Neuron (in vitro differentiated cells): Measurements from ENCODE around the gene PIGR.

Source experiments
- H2AFZ ChIP-seq: one replicate; pipeline ENCODE4 v1.6.1; 2013; ENCODE audit warnings: low read depth, mild to moderate bottlenecking, inconsistent platforms, low read length, moderate library complexity
- H3K27me3 ChIP-seq: one replicate; pipeline ENCODE4 v1.6.1; 2013; ENCODE audit warnings: low read length; ENCODE audit not compliant: insufficient read depth
- H3K36me3 ChIP-seq: one replicate; pipeline ENCODE4 v1.6.1; 2013; ENCODE audit warnings: low read length; ENCODE audit not compliant: insufficient read depth
- H3K4me1 ChIP-seq: one replicate; pipeline ENCODE4 v1.6.1; 2013; ENCODE audit warnings: low read length; ENCODE audit not compliant: insufficient read depth
- H3K4me3 ChIP-seq: 2 replicates; pipeline ENCODE4 v1.5.1; 2013; ENCODE audit warnings: mild to moderate bottlenecking, low read length, moderate library complexity
- H3K9me3 ChIP-seq: one replicate; pipeline ENCODE4 v1.6.1; 2013; ENCODE audit warnings: low read length

The PIGR gene

GRCh38 chr1:206909161-206909882 lies 36.9 kb downstream of the PIGR start:
- Histone ChIP-seq H3K4me1 (no peaks in the 10 kb centered on the region), H3K36me3 (no peaks in the 10 kb centered on the region), H3K9me3 (no peaks in the 10 kb centered on the region), H3K4me3 (peak overlapping the region; percentile 16), H3K27me3 (peaks cover 48% of the 10 kb centered on the region), H2AFZ (peak overlapping the region; percentile 48)

DNA sequence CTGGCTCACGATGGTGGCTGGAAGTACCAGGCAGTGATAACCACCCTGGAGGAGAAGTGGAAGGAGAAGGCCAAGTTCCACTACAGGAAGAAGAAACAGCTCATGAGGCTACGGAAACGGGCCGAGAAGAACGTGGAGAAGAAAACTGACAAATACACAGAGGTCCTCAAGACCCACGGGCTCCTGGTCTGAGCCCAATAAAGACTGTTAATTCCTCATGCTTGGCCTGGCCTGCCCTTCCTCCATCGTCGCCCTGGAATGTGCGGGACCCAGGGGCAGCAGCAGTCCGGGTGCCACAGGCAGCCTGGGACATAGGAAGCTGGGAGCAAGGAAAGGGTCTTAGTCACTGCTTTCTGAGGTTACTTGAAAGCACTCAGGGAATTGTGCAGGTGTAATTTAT lies 38.2 kb downstream of the PIGR start:
- Histone ChIP-seq H3K36me3 (no peaks in the 10 kb centered on the region), H3K9me3 (no peaks in the 10 kb centered on the region), H2AFZ (no peak overlapping the region), H3K4me3 (no peak overlapping the region), H3K4me1 (no peaks in the 10 kb centered on the region), H3K27me3 (peaks cover 48% of the 10 kb centered on the region)

GRCh38 chr1:206907304-206907991 lies 38.8 kb downstream of the PIGR start:
- Histone ChIP-seq H3K9me3 (no peaks in the 10 kb centered on the region), H3K4me1 (no peaks in the 10 kb centered on the region), H3K4me3 (no peak overlapping the region), H2AFZ (no peak overlapping the region), H3K27me3 (peaks cover 48% of the 10 kb centered on the region), H3K36me3 (no peaks in the 10 kb centered on the region)

DNA sequence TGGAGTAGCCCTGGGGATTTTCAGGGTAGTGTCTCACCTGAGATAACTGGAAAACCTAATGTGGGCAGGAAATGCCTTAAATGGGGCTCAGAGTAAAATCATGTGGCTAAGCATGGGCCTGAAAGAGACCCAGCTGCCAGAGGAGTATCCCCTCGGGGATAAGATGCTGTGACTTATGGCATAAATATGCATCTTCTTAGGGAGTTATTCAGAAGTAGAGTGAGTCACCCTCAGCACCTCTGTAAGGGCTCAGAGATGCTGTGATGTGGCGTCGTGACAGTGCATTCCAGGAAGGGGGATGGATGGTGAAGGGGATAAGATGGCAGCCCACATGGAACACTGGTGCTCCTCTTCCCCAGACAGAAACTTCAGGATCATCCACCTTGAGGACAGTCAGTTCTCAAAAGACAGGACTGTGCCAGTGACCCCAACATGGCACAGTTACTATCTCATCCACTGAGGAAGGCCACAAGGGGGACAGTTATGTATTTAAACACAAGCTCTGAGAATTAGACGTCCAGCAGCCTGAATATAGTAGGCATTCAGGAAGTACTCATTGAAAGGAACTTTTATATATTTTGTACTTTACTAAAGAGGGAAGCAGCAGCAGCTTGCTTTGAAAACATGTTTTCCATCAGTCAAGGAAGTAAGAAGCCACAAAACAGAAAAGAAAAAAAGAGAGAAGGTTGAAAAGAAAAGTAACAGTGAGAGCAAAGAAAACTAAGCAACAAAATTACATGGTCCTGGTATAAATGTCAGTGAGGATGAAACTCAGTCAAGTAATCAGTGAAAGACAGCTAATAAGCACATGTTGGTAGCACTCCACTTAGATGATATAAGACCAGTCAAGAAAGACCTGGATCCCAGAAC lies 40.7 kb downstream of the PIGR start:
- Histone ChIP-seq H3K27me3 (peaks cover 44% of the 10 kb centered on the region), H3K36me3 (no peaks in the 10 kb centered on the region), H3K4me3 (no peak overlapping the region), H3K4me1 (no peaks in the 10 kb centered on the region), H3K9me3 (no peaks in the 10 kb centered on the region), H2AFZ (no peak overlapping the region)

GRCh38 chr1:206904423-206905142 lies 41.7 kb downstream of the PIGR start:
- H3K36me3 ChIP-seq: no peaks in the 10 kb centered on the region
- no peak overlapping the region for H3K4me3 ChIP-seq
- peaks cover 34% of the 10 kb centered on the region for H3K27me3 ChIP-seq
- no peaks in the 10 kb centered on the region for H3K9me3 ChIP-seq
- no peaks in the 10 kb centered on the region for H3K4me1 ChIP-seq
- H2AFZ ChIP-seq: no peak overlapping the region

DNA sequence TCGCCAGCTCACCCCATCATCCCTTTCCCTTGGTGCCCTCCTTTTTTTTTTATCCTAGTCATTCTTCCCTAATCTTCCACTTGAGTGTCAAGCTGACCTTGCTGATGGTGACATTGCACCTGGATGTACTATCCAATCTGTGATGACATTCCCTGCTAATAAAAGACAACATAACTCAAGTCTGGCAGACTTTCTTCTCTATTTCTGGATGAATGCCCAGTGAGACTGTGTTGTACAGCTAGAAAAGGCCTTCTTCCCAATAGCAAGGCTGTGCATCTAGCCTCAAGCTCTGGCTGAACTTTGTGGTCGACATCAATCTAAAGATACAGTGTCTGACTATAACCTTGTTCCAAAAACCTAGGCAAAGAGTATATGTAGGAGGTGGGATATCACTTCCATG lies 42.6 kb downstream of the PIGR start:
- Histone ChIP-seq H3K36me3 (no peaks in the 10 kb centered on the region), H2AFZ (no peak overlapping the region), H3K4me1 (no peaks in the 10 kb centered on the region), H3K27me3 (peaks cover 26% of the 10 kb centered on the region), H3K9me3 (no peaks in the 10 kb centered on the region), H3K4me3 (no peak overlapping the region)

- H3K4me1 ChIP-seq: no peaks in the 10 kb centered on the region
- no peaks in the 10 kb centered on the region for H3K36me3 ChIP-seq
- no peak overlapping the region for H2AFZ ChIP-seq
- H3K9me3 ChIP-seq: no peaks in the 10 kb centered on the region
- peaks cover 16% of the 10 kb centered on the region for H3K27me3 ChIP-seq
- H3K4me3 ChIP-seq: no peak overlapping the region
These were observed 43.6 kb downstream of the PIGR start for GRCh38 chr1:206902702-206903101.

DNA sequence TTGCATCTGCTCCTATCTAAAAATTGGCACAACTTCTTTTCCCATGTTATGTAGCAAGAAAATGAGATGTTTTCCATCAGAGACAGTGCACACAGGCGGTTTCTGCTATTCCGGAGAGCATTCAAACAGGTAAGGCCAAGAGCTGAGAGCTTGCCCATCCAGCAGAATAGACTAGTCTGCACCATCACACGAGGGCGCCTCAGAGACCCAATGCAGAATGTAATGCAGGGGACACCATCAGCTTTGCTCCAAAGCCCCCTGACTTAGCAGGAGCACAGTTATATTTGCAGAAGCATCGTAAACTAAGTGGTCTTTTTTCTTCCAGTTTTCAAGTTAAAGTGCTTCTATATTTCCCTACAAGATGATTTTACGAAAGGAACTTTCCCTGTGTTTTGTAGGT lies 44.3 kb downstream of the PIGR start:
- Histone ChIP-seq H2AFZ (no peak overlapping the region), H3K27me3 (peaks cover 8% of the 10 kb centered on the region), H3K9me3 (no peaks in the 10 kb centered on the region), H3K36me3 (no peaks in the 10 kb centered on the region), H3K4me3 (no peak overlapping the region), H3K4me1 (no peaks in the 10 kb centered on the region)

GRCh38 chr1:206900149-206900548 lies 46.1 kb downstream of the PIGR start:
- H3K4me3 ChIP-seq: no peak overlapping the region
- H3K36me3 ChIP-seq: no peaks in the 10 kb centered on the region
- no peaks in the 10 kb centered on the region for H3K9me3 ChIP-seq
- H2AFZ ChIP-seq: no peak overlapping the region
- H3K27me3 ChIP-seq: no peaks in the 10 kb centered on the region
- no peaks in the 10 kb centered on the region for H3K4me1 ChIP-seq

DNA sequence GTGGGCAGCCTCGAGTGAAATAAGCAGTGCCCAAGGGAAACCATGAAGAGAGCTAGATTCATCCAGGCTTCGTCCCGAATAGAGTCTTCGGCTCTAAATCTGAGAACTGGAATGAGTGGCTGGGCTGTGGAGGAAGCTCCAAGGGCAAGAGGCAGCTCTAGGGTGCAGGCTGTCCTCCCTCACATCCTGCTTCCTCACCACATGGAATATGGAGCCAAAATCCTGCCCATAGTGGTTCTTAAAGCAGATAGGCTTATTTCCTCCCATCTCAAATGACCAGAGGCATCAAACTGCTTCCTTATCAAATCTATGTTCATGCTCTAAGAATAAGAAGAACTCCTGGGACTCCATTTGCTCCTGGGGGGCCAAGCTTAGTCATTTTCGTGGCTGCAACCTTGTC lies 46.5 kb downstream of the PIGR start:
- no peaks in the 10 kb centered on the region for H3K36me3 ChIP-seq
- no peaks in the 10 kb centered on the region for H3K27me3 ChIP-seq
- no peak overlapping the region for H2AFZ ChIP-seq
- no peaks in the 10 kb centered on the region for H3K9me3 ChIP-seq
- H3K4me3 ChIP-seq: no peak overlapping the region
- no peaks in the 10 kb centered on the region for H3K4me1 ChIP-seq

- Histone ChIP-seq H3K4me3 (no peak overlapping the region), H2AFZ (no peak overlapping the region), H3K4me1 (no peaks in the 10 kb centered on the region), H3K9me3 (no peaks in the 10 kb centered on the region), H3K36me3 (no peaks in the 10 kb centered on the region), H3K27me3 (peaks cover 3% of the 10 kb centered on the region)
These were observed 47.3 kb downstream of the PIGR start for GRCh38 chr1:206898915-206899431.

DNA sequence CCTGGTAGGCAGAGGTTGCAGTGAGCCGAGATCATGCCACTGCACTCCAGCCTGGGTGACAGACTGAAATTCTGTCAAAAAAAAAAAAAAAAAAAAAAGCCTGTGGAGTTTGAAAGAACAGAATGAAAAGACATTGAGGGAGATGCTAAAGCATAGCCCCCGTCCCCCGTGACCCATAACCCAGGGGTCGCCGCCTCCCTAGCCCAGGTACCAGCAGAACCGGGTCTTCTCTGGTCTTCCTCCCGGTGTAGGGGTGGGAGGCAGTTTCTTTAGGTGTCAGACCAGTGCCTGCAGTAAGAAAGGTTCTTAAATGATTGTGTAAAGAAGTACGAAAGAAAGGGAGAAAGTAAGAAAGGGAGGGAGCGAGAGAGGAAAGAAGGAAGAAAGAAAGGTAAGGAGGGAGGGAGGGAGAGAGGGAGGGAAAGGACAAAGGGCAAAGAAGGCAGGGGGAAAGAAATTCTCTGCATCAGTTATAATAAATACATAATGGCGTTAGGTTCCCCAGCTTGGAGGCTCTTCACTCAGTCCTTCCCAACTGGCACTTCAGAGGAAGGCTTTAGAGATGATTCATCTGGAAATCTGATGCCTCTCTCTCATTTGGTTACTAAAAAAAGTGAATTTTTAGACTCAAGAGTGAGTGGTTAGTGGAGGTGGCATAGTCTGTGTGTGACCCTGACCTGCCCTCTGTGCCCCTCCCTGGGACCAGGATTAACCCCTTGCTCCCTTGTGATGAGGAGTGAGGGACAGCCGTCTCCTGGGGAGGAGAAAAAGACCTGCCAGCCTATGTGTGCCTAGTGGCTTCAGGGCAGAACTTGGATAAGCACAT lies 48.0 kb downstream of the PIGR start:
- no peaks in the 10 kb centered on the region for H3K36me3 ChIP-seq
- no peak overlapping the region for H2AFZ ChIP-seq
- peaks cover 3% of the 10 kb centered on the region for H3K27me3 ChIP-seq
- no peaks in the 10 kb centered on the region for H3K9me3 ChIP-seq
- H3K4me3 ChIP-seq: no peak overlapping the region
- no peaks in the 10 kb centered on the region for H3K4me1 ChIP-seq
